Chondrocyte (in vitro differentiated cells): ENCODE results near the gene HTATSF1. TPM values are rescaled to one million over a fixed set of nuclear protein-coding genes. Genes with fewer than 3 reads are reported as not detected.

Experiments
- DNase-seq: peaks from one replicate; pipeline ENCODE4 v3.0.0; 2021; ENCODE audit warnings: mixed read lengths, low spot score
- H3K27ac Mint-ChIP-seq: one replicate; pipeline ENCODE4 v1.8.0; 2021; ENCODE audit warnings: mild to moderate bottlenecking, moderate library complexity, mixed read lengths; ENCODE audit not compliant: unreplicated experiment
- H3K27me3 Mint-ChIP-seq: 2 replicates; pipeline ENCODE4 v1.8.0; 2021; ENCODE audit warnings: low read depth, mixed read lengths
- H3K36me3 Mint-ChIP-seq: 2 replicates; pipeline ENCODE4 v1.8.0; 2021; ENCODE audit warnings: low read depth, mixed read lengths
- H3K4me1 Mint-ChIP-seq: 2 replicates; pipeline ENCODE4 v1.8.0; 2021; ENCODE audit warnings: low read depth, mild to moderate bottlenecking, mixed read lengths
- H3K4me3 Mint-ChIP-seq: one replicate; pipeline ENCODE4 v1.8.0; 2021; ENCODE audit warnings: mild to moderate bottlenecking, moderate library complexity, mixed read lengths; ENCODE audit not compliant: unreplicated experiment
- H3K9me3 Mint-ChIP-seq: 2 replicates; pipeline ENCODE4 v1.8.0; 2021; ENCODE audit warnings: low read depth, mixed read lengths
- CTCF ChIP-seq: fragments of 200-600 bp; sonication (generic); IDR thresholded peaks from 2 replicates; pipeline ENCODE4 v1.5.0; 2021; ENCODE audit warnings: antibody characterized with exemption, mild to moderate bottlenecking, moderate library complexity
- long read RNA-seq: library from polyadenylated mRNA; stranded (forward); transcript quantifications from one replicate; pipeline ENCODE4 v2.0.0, GENCODE V29; 2021
- total RNA-seq: library from RNA; stranded (reverse); gene quantifications from 3 replicates; pipeline ENCODE4 v1.2.1, GENCODE V29; 2021

HTATSF1 gene
- total RNA-seq = 28.5 to 39.3 TPM (median 29.4 TPM) in 3 replicates
- long read RNA-seq, transcript HTATSF1-204 (10 exons, 3,019 nt) = minor isoform, 51 of 129 reads
- long read RNA-seq, transcript HTATSF1-201 (9 exons, 2,775 nt) = major isoform, 61 of 129 reads
- long read RNA-seq, partial matches to known transcripts = 3 of 129 reads
- long read RNA-seq, other reads (novel, unspliced or antisense) = 14 of 129 reads

GRCh38 chrX:136497556-136498052 is at the start of gene HTATSF1:
HTATSF1 (plus strand) TSS chrX:136497592; CDS start chrX:136497685, 93 bp downstream.
- no peak for TF ChIP-seq CTCF
- Mint-ChIP-seq H3K27ac (peak within 1 kb of the TSS; percentile 97), H3K4me1 (peaks cover 16% of the 10 kb centered on the region), H3K36me3 (no peaks in the 10 kb centered on the region), H3K27me3 (no peaks in the 10 kb centered on the region), H3K9me3 (no peaks in the 10 kb centered on the region), H3K4me3 (peak within 1 kb of the TSS; percentile 88)
- DNase-seq = no peak

GRCh38 chrX:136447968-136448367 is 49.4 kb upstream of the HTATSF1 start:
- H3K9me3 Mint-ChIP-seq = peaks cover 2% of the 10 kb centered on the region
- DNase-seq = no peak
- H3K27ac Mint-ChIP-seq = no peak overlapping the region

GRCh38 chrX:136450050-136450830 is 47.2 kb upstream of the HTATSF1 start:
- no peaks in the 10 kb centered on the region for H3K36me3 Mint-ChIP-seq
- no peaks in the 10 kb centered on the region for H3K4me1 Mint-ChIP-seq
- no peak overlapping the region for H3K27ac Mint-ChIP-seq
- no peaks in the 10 kb centered on the region for H3K27me3 Mint-ChIP-seq
- peaks cover 2% of the 10 kb centered on the region for H3K9me3 Mint-ChIP-seq
- TF ChIP-seq CTCF = no peak
- no peak for DNase-seq
- no peak overlapping the region for H3K4me3 Mint-ChIP-seq

More at GRCh38 chrX:136447968-136448367, 49.4 kb upstream of the HTATSF1 start:
- TF ChIP-seq CTCF = no peak
- Mint-ChIP-seq H3K4me1 (no peaks in the 10 kb centered on the region), H3K36me3 (no peaks in the 10 kb centered on the region), H3K4me3 (no peak overlapping the region), H3K27me3 (no peaks in the 10 kb centered on the region)

GRCh38 chrX:136452614-136453013 is 44.8 kb upstream of the HTATSF1 start:
- TF ChIP-seq CTCF = no peak
- H3K4me3 Mint-ChIP-seq = no peak overlapping the region
- no peaks in the 10 kb centered on the region for H3K9me3 Mint-ChIP-seq
- no peaks in the 10 kb centered on the region for H3K27me3 Mint-ChIP-seq
- H3K27ac Mint-ChIP-seq = no peak overlapping the region
- DNase-seq = no peak
- H3K4me1 Mint-ChIP-seq = no peaks in the 10 kb centered on the region
- no peaks in the 10 kb centered on the region for H3K36me3 Mint-ChIP-seq

DNA sequence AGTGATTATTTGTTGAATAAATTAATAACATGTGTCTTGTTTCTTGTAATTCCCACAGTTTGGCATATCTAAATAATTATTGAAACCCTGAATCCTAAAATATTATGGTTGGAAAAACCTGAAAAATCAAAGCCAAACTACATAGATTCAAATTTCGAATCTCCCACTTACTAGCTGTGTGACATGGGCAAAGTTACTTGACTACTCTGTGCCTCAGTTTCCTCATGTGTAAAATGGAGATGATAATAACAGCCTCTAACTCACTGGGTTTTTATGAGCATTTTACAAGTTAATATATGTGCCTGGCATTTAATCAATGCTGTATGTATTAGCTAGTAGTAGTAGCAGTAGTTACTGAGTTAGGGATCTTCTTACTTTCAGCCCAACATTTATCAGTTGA is 44.3 kb upstream of the HTATSF1 start:
- no peak for DNase-seq
- Mint-ChIP-seq H3K4me1 (no peaks in the 10 kb centered on the region), H3K4me3 (no peak overlapping the region), H3K27me3 (no peaks in the 10 kb centered on the region), H3K9me3 (no peaks in the 10 kb centered on the region), H3K36me3 (no peaks in the 10 kb centered on the region), H3K27ac (no peak overlapping the region)
- no peak for TF ChIP-seq CTCF
